GM18873 (cell line): ENCODE data around the gene YIF1B.
"Not testable (repeated sequence)": the region's sequence is repeated elsewhere in the genome, so short reads cannot be mapped to it uniquely, and the experiment has no call there.

ENCODE experiments used
- ATAC-seq: cut with Tn5 transposase; IDR thresholded peaks from one replicate; pipeline ENCODE4 v1.9.1; 2021; ENCODE audit warnings: mild to moderate bottlenecking, moderate library complexity, moderate number of reproducible peaks; ENCODE audit not compliant: unreplicated experiment, low FRiP score

Gene YIF1B

GRCh38 chr19:38278751-38279150 is 37.0 kb downstream of the YIF1B start:
- ATAC-seq, result no peak

- no peak for ATAC-seq
Observed at GRCh38 chr19:38277969-38278680, 37.6 kb downstream of the YIF1B start.

DNA sequence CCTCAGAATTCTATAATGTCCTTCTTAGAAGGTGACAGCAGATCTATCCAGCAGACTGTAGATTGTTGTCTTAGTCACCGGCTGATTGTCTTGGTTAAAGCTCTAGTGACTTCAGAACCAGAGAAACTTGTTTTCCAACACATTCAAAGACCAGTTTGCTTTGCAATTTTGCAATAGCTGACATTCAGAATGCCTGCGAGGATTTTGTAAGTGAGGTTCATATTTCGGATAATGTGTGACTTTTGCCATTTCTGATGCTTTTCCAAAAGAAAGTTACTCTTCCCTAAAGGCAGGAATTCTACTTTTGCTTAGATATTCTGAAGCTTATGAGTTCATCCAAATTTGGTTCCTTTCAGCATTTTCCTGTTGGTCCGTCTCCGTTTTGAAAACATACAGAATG is 38.2 kb downstream of the YIF1B start:
- ATAC-seq, result no peak

DNA sequence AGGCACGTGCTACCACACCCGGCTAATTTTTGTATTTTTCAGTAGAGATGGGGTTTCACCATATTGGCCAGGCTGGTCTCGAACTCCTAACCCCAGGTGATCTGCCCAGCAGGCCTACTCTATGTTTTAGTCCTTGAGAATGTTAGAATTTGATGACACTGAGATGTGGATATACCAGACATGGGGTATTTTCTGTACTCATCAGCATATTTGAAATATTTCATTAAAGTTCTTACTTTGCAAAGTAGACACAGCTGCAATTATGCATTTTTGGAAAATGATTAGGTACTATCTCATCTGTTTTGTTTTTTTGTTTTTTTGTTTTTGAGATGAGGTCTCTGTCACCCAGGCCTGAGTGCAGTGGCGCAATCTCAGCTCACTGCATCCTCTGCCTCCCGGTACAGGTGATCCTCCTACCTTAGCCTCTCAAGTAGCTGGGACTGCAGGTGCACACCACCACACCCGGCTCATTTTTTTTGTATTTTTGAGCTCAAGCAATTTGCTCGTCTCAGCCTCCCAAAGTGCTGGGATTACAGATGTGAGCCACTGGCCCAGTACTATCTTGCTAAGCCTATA is 38.7 kb downstream of the YIF1B start:
- no peak for ATAC-seq

DNA sequence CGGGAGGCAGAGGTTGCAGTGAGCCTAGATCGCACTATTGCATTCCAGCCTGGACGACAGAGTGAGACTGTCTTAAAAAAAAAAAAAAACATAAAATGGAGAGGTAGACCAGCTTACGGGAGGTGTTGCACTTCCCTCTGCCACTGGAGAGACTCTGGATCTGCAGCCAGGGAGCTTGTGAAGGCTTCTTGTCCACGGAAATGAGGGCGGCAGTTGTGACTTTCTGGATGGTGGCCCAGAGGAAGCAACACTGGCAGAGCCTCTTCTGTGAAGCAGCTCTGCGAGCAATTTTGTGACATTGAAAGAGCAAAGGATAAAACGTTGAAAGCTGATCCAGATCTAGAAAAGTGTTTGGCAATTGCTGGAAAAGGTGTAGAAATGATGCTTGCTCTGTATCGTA is 41.0 kb downstream of the YIF1B start:
- no peak for ATAC-seq

- ATAC-seq, result no peak
Observed at GRCh38 chr19:38273499-38273898, 42.2 kb downstream of the YIF1B start.

GRCh38 chr19:38270587-38271167 is 45.1 kb downstream of the YIF1B start:
- no peak for ATAC-seq

- ATAC-seq, result no peak
Observed at GRCh38 chr19:38268539-38268938, 47.2 kb downstream of the YIF1B start.

DNA sequence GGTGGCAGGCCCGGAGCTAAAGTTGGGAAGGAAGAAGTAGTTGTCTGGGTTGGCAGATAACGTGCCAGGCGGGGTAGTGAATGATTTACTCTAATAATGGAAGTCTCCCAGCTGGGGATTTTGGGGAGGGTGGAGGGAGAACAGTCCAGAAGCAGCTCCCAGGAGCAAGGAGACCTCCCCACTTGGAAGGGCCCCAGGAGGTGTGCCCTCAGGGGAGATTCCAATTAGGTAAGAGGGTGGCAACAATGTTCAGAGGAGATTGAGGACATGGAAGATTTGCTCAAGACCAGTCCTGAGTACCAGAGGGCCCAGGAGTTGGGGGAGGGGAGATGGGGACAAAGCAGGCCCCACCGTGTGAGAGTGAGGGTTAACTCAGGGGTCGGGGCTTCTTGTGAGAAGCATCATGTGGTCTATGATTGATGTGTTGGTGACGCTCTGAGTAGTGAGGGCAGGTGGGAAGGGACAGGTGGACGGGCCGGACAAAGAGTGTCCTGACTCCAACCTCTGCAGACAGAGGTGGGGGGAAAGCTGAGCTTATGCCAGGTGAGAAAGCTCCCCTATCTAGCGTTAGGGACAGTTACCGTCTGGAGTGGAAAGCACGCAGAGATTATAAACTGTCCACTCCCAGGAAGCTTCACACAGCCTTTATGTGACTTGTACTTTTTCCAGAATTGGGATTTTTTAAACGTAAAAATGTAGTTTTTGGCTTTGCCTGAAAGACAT is 47.8 kb downstream of the YIF1B start:
- ATAC-seq, result no peak

DNA sequence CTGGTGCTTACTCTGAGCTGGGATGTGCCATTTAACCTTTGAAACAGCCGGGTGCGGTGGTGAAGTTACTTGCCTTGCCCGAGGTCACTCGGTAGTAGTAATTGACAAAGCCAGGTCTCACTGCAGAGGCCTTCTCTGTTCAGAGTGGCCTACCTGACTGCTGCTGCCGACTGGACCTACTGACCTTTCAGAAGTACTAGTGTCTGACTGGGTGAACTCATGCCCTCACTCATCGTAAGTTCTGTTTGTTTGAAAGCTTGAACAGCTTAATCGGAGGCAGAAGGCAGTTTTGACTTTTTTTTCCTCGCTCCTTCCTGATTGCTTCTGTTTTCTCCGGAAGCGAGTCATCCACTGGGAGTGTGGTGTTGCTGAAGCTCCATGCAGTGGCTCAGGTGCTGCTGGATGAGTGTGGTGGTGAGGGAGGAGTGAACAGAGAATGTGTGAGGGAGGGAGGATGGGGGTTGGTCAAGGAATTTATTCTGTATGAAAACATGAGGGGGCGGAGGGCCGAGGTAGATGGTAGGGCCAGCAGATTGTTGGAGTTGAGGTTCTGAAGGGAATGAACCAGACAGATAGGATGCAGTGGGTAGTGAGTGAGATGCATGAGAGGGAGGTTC is 48.7 kb downstream of the YIF1B start:
- no peak for ATAC-seq

GRCh38 chr19:38265921-38266429 is 49.8 kb downstream of the YIF1B start:
- no peak for ATAC-seq

GRCh38 chr19:38265213-38265861 is 50.4 kb downstream of the YIF1B start:
- ATAC-seq, result no peak

DNA sequence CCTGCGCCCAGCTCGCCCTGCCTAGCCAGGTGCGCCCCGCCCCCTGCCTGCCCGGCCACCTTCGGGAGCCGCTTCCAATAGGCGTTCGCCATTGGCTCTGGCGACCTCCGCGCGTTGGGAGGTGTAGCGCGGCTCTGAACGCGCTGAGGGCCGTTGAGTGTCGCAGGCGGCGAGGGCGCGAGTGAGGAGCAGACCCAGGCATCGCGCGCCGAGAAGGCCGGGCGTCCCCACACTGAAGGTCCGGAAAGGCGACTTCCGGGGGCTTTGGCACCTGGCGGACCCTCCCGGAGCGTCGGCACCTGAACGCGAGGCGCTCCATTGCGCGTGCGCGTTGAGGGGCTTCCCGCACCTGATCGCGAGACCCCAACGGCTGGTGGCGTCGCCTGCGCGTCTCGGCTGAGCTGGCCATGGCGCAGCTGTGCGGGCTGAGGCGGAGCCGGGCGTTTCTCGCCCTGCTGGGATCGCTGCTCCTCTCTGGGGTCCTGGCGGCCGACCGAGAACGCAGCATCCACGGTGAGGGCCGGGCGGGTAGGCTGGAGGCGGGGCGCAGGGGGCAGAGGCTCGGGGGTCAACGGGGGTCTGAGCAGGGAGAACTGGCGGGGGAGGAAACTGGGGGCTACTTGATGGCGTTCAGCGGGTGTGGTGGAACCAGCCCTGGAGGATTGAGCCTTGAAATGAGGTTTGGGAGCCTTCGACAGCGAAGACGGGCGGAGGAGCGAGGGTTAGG is 51.1 kb downstream of the YIF1B start, which contains the start of gene SPINT2:
TSS of gene SPINT2 (plus strand) at position 88 of the 727 bp plus-strand sequence. CDS start at position 408, 320 bp downstream.
- no peak for ATAC-seq

- no peak for ATAC-seq
Observed at GRCh38 chr19:38263689-38264485, 51.9 kb downstream of the YIF1B start.

- no peak for ATAC-seq
Observed at GRCh38 chr19:38262585-38263268, 53.0 kb downstream of the YIF1B start.

DNA sequence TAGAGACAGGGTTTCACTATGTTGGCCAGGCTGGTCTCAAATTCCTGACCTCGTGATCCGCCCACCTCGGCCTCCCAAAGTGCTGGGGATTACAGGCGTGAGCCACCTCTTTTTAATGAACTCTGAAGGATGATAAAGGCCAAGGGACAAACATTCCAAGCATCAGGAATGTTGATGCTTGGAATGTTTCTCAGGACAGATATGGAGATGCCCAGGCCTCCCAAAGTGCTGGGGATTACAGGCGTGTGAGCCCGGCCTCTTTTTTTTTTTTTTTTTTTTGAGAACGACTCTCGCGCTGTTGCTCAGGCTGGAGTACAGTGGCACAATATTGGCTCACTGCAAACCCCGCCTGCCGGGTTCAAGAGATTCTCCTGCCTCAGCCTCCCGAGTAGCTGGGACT is 53.8 kb downstream of the YIF1B start:
- ATAC-seq, result not testable (repeated sequence)

GRCh38 chr19:38255383-38256014 is 60.2 kb downstream of the YIF1B start:
- no peak for ATAC-seq

DNA sequence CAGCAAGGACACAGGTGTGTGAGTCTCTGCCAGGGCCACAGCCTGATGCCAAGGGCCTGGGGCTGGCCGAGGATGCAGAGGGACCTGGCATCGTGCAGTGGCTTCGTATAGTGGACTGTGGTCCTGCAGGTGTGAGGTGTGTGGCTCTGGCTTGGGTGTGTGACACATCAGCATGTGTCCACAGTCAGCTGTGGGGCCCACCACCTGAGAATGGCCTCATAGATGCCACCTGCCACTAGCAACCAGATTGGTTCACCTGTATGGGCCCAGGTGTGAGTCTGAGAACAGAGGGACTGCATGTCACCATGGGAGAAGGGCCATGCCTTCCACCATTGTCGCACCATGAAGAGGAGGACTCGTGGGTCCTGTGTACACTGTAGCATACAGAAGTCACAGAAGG is 62.0 kb downstream of the YIF1B start:
- no peak for ATAC-seq
